HG03159 (cell line): ENCODE measurements around the gene TTLL4.
"Not testable (repeated sequence)": the region's sequence is repeated elsewhere in the genome, so short reads cannot be mapped to it uniquely, and the experiment has no call there.

ENCODE experiments used
- ATAC-seq: cut with Tn5 transposase; IDR thresholded peaks from one replicate; pipeline ENCODE4 v1.9.1; 2021; ENCODE audit warnings: mild to moderate bottlenecking, moderate library complexity; ENCODE audit not compliant: unreplicated experiment

Gene TTLL4

GRCh38 chr2:218710687-218711549, at the start of gene TTLL4:
Gene TTLL4 (plus strand): TSS chr2:218710835. CDS start chr2:218737677, 26,842 bp downstream.
- ATAC-seq = peak; percentile 87

GRCh38 chr2:218662377-218662776, 48.3 kb upstream of the TTLL4 start:
- no peak for ATAC-seq

- ATAC-seq = no peak
Measured at GRCh38 chr2:218662827-218663226, 47.8 kb upstream of the TTLL4 start.

- ATAC-seq = no peak
Measured at GRCh38 chr2:218663901-218664300, 46.7 kb upstream of the TTLL4 start.

GRCh38 chr2:218664653-218665052, 46.0 kb upstream of the TTLL4 start:
- no peak for ATAC-seq

GRCh38 chr2:218671097-218671653, 39.5 kb upstream of the TTLL4 start:
- ATAC-seq = no peak

GRCh38 chr2:218671654-218672566, 38.7 kb upstream of the TTLL4 start, which contains the start of the genes RNF25 and STK36:
Gene RNF25 (minus strand): TSS chr2:218672002. CDS start chr2:218671970, 32 bp downstream.
Gene STK36 (plus strand): TSS chr2:218672086. CDS start chr2:218672830, 744 bp downstream.
- peak; percentile 97 for ATAC-seq

GRCh38 chr2:218679119-218679518, 31.5 kb upstream of the TTLL4 start:
- no peak for ATAC-seq

- ATAC-seq = no peak
Measured at GRCh38 chr2:218680061-218680460, 30.6 kb upstream of the TTLL4 start.

- ATAC-seq = not testable (repeated sequence)
Measured at GRCh38 chr2:218687400-218688060, 23.1 kb upstream of the TTLL4 start.

- ATAC-seq = no peak
Measured at GRCh38 chr2:218691234-218691633, 19.4 kb upstream of the TTLL4 start.

- no peak for ATAC-seq
Measured at GRCh38 chr2:218694405-218695145, 16.1 kb upstream of the TTLL4 start.

- no peak for ATAC-seq
Measured at GRCh38 chr2:218698885-218699284, 11.8 kb upstream of the TTLL4 start.

GRCh38 chr2:218701806-218702205, 8.8 kb upstream of the TTLL4 start:
- no peak for ATAC-seq

GRCh38 chr2:218703341-218703740, 7.3 kb upstream of the TTLL4 start:
- no peak for ATAC-seq

- ATAC-seq = no peak
Measured at GRCh38 chr2:218708086-218708485, 2.5 kb upstream of the TTLL4 start.

- ATAC-seq = no peak
Measured at GRCh38 chr2:218709908-218710307, 727 bp upstream of the TTLL4 start.

- no peak for ATAC-seq
Measured at GRCh38 chr2:218710334-218710686, 325 bp upstream of the TTLL4 start.

GRCh38 chr2:218711550-218711929, 905 bp downstream of the TTLL4 start:
- no peak for ATAC-seq

GRCh38 chr2:218713922-218714321, 3.3 kb downstream of the TTLL4 start:
- no peak for ATAC-seq
